ENCODE results near the gene C11orf21.

The C11orf21 gene

DNA sequence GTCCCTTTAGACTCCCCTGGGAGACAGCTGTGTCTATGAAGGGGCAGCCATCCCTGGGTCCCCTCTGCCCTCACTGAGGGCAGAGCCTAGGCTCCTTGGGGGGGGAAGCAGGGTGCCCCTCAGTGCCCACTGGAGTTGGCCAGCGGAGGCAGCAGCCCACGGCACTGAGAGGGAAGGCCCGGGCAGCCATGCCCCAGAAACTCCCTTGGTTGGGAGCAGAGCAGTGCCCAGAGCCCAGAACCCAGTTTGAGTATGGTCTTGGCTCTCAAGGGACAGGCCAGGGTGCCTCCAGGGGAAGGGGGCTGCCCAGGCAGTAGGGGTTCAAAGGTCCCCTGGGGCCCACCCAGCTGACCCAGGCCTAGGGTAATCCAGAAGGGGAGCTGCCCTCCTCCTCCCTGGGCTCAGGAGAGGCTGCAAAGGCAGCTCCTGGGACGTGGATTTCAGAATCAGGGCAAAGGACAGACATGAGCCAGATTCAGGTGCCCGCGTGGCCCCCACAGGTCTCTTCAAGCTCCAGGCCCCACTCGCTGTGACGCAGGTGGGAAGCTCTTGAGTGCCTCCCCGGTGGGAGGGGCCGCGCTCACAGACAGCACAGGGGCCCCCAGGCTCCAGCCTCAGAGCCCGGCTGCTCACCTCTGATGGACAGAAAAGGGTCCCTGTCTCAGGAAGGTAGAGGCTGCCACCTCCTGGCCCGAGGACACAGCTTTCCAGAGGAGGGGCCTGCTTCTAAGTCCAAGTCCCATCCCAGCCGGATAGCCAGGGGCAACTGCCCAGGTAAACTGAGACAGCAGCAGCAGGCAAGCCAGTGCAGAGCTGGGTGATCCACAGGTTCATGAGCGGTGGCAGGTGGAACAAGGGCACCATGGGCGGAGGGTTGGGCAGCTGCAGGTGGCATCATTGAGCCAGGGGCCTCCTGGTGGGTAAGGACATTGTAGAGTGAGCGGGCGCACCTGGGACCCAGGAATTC lies 2.6 kb downstream of the C11orf21 start:
- no peak overlapping the region for H3K4me3 ChIP-seq (ENCODE audit: low read depth, low read length)
- TF ChIP-seq, protein P1, sequence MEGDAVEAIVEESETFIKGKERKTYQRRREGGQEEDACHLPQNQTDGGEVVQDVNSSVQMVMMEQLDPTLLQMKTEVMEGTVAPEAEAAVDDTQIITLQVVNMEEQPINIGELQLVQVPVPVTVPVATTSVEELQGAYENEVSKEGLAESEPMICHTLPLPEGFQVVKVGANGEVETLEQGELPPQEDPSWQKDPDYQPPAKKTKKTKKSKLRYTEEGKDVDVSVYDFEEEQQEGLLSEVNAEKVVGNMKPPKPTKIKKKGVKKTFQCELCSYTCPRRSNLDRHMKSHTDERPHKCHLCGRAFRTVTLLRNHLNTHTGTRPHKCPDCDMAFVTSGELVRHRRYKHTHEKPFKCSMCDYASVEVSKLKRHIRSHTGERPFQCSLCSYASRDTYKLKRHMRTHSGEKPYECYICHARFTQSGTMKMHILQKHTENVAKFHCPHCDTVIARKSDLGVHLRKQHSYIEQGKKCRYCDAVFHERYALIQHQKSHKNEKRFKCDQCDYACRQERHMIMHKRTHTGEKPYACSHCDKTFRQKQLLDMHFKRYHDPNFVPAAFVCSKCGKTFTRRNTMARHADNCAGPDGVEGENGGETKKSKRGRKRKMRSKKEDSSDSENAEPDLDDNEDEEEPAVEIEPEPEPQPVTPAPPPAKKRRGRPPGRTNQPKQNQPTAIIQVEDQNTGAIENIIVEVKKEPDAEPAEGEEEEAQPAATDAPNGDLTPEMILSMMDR (conservative IDR thresholded peaks at IDR 0.05; ENCODE audit: low read depth, low read length), result peak; percentile 53
- peak; percentile 36 for DNase-seq (ENCODE audit: low read depth)

DNA sequence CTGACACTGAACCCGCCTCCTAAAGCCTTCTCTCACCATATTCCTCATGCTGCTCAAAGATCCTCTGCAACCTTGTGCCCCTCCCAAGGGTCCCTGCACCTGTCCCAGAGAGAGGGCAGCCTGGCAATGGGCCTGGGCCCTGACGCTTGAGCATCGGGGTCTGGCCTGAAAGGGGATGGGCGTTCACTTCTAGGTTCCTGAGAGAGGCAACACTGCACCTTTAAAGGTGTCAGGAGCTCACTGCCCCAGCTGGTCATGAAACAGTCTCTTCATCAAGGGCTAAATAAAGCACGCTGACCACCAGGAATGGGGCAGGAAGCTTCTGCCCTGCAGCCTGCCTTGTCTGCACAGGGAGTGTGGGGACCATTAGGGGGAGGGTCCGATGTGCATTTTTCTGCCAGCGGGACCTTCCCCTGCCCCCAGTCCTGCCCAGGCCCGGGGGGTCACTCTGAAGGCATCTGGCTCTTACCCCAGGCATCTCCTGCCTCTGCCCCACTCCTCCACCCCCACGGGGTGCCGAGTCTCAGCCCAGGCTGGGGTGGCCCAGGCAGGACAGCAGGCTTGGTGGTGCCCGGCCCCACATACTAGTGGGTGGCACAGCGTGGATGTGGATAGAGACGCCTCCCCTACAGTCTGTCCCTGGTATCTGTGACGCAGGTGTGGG lies 3.5 kb downstream of the C11orf21 start:
- TF ChIP-seq, protein P1 (conservative IDR thresholded peaks at IDR 0.05; ENCODE audit: low read depth, low read length), result no peak
- no peak for DNase-seq (ENCODE audit: low read depth)
- H3K4me3 ChIP-seq (ENCODE audit: low read depth, low read length), result no peak overlapping the region

DNA sequence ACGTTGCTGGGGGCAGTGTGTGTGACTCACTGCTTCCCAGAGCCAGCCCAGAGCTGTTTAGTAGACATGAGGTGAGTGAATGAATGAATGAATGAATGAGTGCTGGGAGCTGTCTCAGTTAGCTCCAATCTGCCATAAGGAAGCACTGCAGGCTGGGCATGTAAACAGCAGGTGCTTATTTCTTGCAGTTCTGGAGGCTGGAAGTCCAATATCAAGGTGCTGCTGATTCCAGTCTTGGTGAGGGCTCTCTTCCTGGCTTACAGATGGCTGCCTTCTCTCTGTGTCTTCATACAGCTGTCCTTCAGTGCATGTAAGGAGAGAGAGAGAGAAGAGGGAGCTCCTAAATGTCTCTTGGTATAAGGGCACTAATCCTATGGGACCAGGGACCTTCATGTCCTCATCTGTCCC lies 4.1 kb downstream of the C11orf21 start:
- TF ChIP-seq, protein P1 (conservative IDR thresholded peaks at IDR 0.05; ENCODE audit: low read depth, low read length), result no peak
- H3K4me3 ChIP-seq (ENCODE audit: low read depth, low read length), result no peak overlapping the region
- no peak for DNase-seq (ENCODE audit: low read depth)

GRCh38 chr11:2296913-2297622 lies 4.7 kb downstream of the C11orf21 start:
- TF ChIP-seq, protein P1 (conservative IDR thresholded peaks at IDR 0.05; ENCODE audit: low read depth, low read length), result no peak
- no peak for DNase-seq (ENCODE audit: low read depth)

DNA sequence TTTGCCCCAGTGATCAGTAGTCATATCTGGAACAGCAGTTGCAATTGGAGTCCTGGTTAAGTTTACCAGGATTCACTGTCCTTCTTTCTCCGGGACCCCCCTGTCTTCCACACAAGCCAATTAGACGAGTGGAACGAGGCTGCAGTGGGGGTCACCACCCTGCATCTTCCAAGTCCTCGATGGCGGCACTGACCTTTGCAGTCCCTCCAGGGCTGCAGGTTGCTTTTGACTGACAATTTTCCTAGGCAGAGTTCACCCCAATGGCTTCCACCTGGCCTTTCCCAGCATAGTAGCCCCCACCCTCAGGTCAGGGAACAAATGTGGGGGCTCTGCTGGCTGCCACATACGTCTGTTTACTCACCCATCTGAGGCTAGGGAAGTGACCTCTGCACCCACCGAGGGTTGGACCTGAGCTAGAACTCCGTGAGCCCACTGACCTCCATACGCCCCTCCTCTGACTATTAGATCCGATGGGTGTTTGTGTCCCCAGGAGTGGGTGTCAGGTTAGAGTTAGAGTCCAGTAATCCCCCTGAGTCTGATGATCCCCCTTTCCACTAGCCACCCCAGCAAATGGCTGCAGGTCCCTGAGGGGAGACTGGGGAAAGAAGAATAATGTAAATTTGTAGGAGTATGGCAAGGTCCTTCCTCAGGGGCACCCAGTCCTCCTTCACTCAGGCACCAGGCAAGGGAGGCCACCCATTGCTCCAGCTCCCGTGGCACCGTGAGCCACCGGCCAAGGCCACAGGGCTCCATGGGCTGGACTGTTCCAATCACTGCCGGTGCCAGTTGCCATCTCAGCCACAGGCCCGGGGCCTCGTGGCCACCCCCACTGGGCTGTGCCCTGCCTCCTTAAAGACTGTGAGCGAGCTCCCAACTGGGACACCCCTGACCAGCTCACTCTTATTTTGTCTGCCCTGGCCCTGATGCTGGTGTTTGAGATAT lies 5.5 kb downstream of the C11orf21 start:
- no peak for DNase-seq (ENCODE audit: low read depth)
- TF ChIP-seq, protein P1 (conservative IDR thresholded peaks at IDR 0.05; ENCODE audit: low read depth, low read length), result no peak
- no peak overlapping the region for H3K4me3 ChIP-seq (ENCODE audit: low read depth, low read length)

More at GRCh38 chr11:2296913-2297622, 4.7 kb downstream of the C11orf21 start:
- no peak overlapping the region for H3K4me3 ChIP-seq (ENCODE audit: low read depth, low read length)

- no peak for DNase-seq (ENCODE audit: low read depth)
- TF ChIP-seq, protein P1 (conservative IDR thresholded peaks at IDR 0.05; ENCODE audit: low read depth, low read length), result no peak
- no peak overlapping the region for H3K4me3 ChIP-seq (ENCODE audit: low read depth, low read length)
Measured at GRCh38 chr11:2294926-2295290, 6.8 kb downstream of the C11orf21 start.

Data from choroid plexus epithelial cell (primary cell).